ENCODE data around the gene MEIS1.

GRCh38 chr2:66572391-66572790, 137.5 kb downstream of the MEIS1 start:
- TF ChIP-seq EZH2 (IDR thresholded peaks at IDR 0.05; ENCODE audit: insufficient read depth, poor library complexity, severe bottlenecking) (no peak), EZH2phosphoT487 (IDR thresholded peaks at IDR 0.05; ENCODE audit: insufficient read depth, low read depth) (no peak)

Data from GM23248 (cell line).